GM12873 (cell line): Measurements from ENCODE around the gene ARHGAP19.

Experiments
- CTCF ChIP-seq: IDR thresholded peaks from 2 replicates; pipeline ENCODE4 v1.5.1; 2012; ENCODE audit warnings: low read depth, mild to moderate bottlenecking, moderate library complexity, low read length, control low read depth; ENCODE audit not compliant: insufficient read depth; ENCODE audit errors: missing control alignments

ARHGAP19 gene

GRCh38 chr10:97329766-97330165, 37.3 kb upstream of the ARHGAP19 start:
- no peak for TF ChIP-seq CTCF

GRCh38 chr10:97328646-97329453, 36.4 kb upstream of the ARHGAP19 start:
- TF ChIP-seq CTCF: no peak

DNA sequence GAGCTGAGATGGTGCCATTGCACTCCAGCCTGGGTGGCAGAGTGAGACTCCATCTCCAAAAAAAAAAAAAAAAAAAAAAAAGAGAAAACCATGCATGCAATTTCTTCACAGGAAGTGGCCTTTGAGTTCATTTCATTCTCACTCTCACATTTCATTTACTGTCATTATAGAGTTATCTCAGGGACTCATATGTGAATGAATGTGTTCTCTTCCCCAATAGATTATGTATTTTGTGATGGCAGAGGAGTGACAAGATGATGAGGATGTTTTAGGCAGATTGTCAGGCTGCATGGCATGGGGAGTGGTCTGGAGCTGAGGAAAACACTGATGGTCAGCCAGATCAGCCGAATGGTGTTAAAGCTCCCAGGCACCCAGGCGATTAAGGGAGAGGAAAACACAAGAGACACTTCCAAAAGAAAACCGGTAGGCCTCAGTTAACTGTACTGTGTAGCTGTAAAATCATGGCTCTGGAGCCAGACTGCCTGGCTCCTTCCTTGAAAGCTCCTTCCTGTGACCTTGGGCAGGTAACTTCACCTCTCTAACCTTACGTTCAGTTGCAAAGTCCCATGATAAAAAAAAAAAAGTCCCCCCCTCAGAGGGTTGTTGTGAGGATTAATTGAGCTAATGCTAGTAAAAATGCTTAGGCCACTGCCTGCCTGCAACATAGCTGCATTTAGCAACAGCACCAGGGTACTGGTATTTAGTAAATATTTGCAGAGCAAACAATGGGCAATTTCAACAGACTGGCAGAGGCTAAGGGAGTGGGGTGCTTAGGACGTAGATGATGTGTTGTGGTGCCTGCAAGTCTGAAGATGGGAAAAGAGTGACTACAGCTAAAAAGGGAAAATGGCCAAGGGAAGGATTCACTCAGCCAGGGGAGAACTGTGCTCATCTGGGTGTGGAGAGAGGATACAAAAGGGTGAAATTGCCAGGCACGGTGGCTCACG, 35.2 kb upstream of the ARHGAP19 start:
- no peak for TF ChIP-seq CTCF

- no peak for TF ChIP-seq CTCF
These were observed 33.3 kb upstream of the ARHGAP19 start for GRCh38 chr10:97325754-97326153.

DNA sequence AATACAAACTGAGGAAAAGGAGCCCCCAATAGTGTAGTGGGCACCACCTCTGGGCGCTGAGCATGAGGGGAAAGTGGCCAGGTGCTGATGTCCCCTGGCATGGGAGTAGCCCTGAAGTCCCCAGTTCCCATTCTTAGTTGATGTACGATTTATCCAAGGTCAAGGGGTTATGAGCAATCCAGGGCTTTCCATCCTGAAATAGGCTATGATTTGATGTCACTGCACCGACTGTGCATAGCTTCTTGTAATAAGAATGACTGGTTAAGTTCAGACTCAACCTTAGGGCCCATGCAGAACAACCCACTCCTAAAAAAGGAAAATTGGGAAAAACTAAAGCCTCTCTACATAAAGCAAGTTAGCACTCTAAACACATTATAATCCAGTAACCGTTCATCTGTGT, 31.1 kb upstream of the ARHGAP19 start:
- TF ChIP-seq CTCF: no peak

- no peak for TF ChIP-seq CTCF
These were observed 29.4 kb upstream of the ARHGAP19 start for GRCh38 chr10:97321804-97322190.

DNA sequence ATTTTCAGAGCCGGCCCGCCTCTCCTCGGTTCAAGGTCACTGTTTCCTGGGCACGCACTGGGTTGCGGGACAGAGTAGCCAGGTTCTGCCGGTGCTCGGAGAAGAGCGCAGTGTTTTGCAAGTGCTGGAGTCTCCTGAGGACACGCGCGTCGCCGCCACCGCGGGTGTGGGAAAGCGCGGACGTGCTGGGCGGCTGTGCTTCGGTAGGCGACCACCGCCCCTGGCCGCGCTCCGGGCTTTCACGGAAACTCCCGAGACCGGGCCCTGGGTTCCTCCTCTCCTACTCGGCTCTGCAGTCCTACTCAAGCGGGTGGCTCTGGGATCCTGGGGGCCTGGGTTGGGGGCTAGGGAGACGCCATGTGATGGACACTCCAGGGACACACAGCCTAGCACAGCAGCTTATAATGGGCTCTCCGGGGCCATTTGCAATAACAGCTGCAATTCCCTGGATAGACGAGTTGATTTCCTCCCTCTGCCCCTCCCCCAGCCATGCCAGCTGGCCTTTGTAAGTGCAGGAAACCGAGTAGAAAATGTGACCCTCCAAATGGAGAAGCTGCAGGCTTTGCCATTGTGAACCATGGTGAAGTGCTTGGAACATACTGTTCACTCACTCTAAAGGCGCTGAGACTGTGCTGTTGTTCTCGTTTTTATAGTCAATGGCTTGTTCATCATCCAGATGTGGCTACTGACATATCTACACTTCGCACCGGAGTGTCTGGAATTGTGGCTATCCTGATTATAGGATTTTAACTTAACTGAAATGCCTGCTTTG, 28.8 kb upstream of the ARHGAP19 start:
- no peak for TF ChIP-seq CTCF
